ENCODE results near the gene FAM20C. TPM values are rescaled to one million over a fixed set of nuclear protein-coding genes. Genes with fewer than 3 reads are reported as not detected.

The FAM20C gene
- total RNA-seq: under 1 TPM; 0.08 to 0.19 TPM

GRCh38 chr7:191981-192649 lies at the start of gene FAM20C:
FAM20C (plus strand) TSS chr7:192571; CDS start chr7:193200, 629 bp downstream.
- Mint-ChIP-seq H3K36me3 (ENCODE audit: low read depth) (no peaks in the 10 kb centered on the region), H3K4me1 (no peaks in the 10 kb centered on the region), H3K27ac (no peak within 1 kb of the TSS), H3K27me3 (peaks cover 27% of the 10 kb centered on the region), H3K4me3 (peak within 1 kb of the TSS; percentile 61), H3K9me3 (no peaks in the 10 kb centered on the region)
- ATAC-seq (replicated peaks): peak; percentile 64

- no peak for ATAC-seq (replicated peaks)
- Mint-ChIP-seq H3K4me1 (no peaks in the 10 kb centered on the region), H3K27ac (no peak overlapping the region), H3K9me3 (no peaks in the 10 kb centered on the region), H3K27me3 (peaks cover 5% of the 10 kb centered on the region), H3K4me3 (no peak overlapping the region), H3K36me3 (ENCODE audit: low read depth) (peaks cover 9% of the 10 kb centered on the region)
Observed at GRCh38 chr7:143145-143751, 49.1 kb upstream of the FAM20C start.

GRCh38 chr7:143811-144453 lies 48.4 kb upstream of the FAM20C start:
- Mint-ChIP-seq H3K9me3 (no peaks in the 10 kb centered on the region), H3K36me3 (ENCODE audit: low read depth) (peaks cover 10% of the 10 kb centered on the region), H3K27ac (no peak overlapping the region), H3K4me3 (no peak overlapping the region), H3K27me3 (no peaks in the 10 kb centered on the region), H3K4me1 (no peaks in the 10 kb centered on the region)
- no peak for ATAC-seq (replicated peaks)

GRCh38 chr7:144454-144826 lies 47.9 kb upstream of the FAM20C start:
- Mint-ChIP-seq H3K27ac (no peak overlapping the region), H3K36me3 (ENCODE audit: low read depth) (peaks cover 15% of the 10 kb centered on the region), H3K4me3 (no peak overlapping the region), H3K4me1 (no peaks in the 10 kb centered on the region), H3K27me3 (no peaks in the 10 kb centered on the region), H3K9me3 (no peaks in the 10 kb centered on the region)
- ATAC-seq (replicated peaks): no peak

- Mint-ChIP-seq H3K27ac (no peak overlapping the region), H3K36me3 (ENCODE audit: low read depth) (peaks cover 16% of the 10 kb centered on the region), H3K4me1 (no peaks in the 10 kb centered on the region), H3K9me3 (no peaks in the 10 kb centered on the region), H3K4me3 (no peak overlapping the region), H3K27me3 (no peaks in the 10 kb centered on the region)
- ATAC-seq (replicated peaks): no peak
Observed at GRCh38 chr7:145863-146262, 46.5 kb upstream of the FAM20C start.

GRCh38 chr7:148543-148931 lies 43.8 kb upstream of the FAM20C start:
- peak overlapping the region; percentile 89 for H3K4me3 Mint-ChIP-seq
- no peaks in the 10 kb centered on the region for H3K9me3 Mint-ChIP-seq
- H3K4me1 Mint-ChIP-seq: no peaks in the 10 kb centered on the region
- no peaks in the 10 kb centered on the region for H3K27me3 Mint-ChIP-seq
- peak overlapping the region; percentile 98 for H3K27ac Mint-ChIP-seq
- peaks cover 16% of the 10 kb centered on the region for H3K36me3 Mint-ChIP-seq (ENCODE audit: low read depth)
- no peak for ATAC-seq (replicated peaks)

- Mint-ChIP-seq H3K9me3 (no peaks in the 10 kb centered on the region), H3K36me3 (ENCODE audit: low read depth) (peaks cover 16% of the 10 kb centered on the region), H3K27ac (peak overlapping the region; percentile 98), H3K27me3 (no peaks in the 10 kb centered on the region), H3K4me3 (peak overlapping the region; percentile 89), H3K4me1 (no peaks in the 10 kb centered on the region)
- peak; percentile 98 for ATAC-seq (replicated peaks)
Observed at GRCh38 chr7:148932-149790, 43.2 kb upstream of the FAM20C start.

- Mint-ChIP-seq H3K27ac (peak overlapping the region; percentile 98), H3K9me3 (no peaks in the 10 kb centered on the region), H3K4me3 (peak overlapping the region; percentile 89), H3K36me3 (ENCODE audit: low read depth) (peaks cover 11% of the 10 kb centered on the region), H3K4me1 (no peaks in the 10 kb centered on the region), H3K27me3 (no peaks in the 10 kb centered on the region)
- peak; percentile 17 for ATAC-seq (replicated peaks)
Observed at GRCh38 chr7:149791-150636, 42.4 kb upstream of the FAM20C start.

- peak overlapping the region; percentile 89 for H3K4me3 Mint-ChIP-seq
- H3K36me3 Mint-ChIP-seq (ENCODE audit: low read depth): peaks cover 7% of the 10 kb centered on the region
- peak overlapping the region; percentile 98 for H3K27ac Mint-ChIP-seq
- ATAC-seq (replicated peaks): no peak
- no peaks in the 10 kb centered on the region for H3K4me1 Mint-ChIP-seq
- H3K9me3 Mint-ChIP-seq: no peaks in the 10 kb centered on the region
- H3K27me3 Mint-ChIP-seq: no peaks in the 10 kb centered on the region
Observed at GRCh38 chr7:150811-151221, 41.6 kb upstream of the FAM20C start.

- Mint-ChIP-seq H3K4me1 (no peaks in the 10 kb centered on the region), H3K36me3 (ENCODE audit: low read depth) (peaks cover 7% of the 10 kb centered on the region), H3K27ac (no peak overlapping the region), H3K9me3 (no peaks in the 10 kb centered on the region), H3K4me3 (peak overlapping the region; percentile 19), H3K27me3 (no peaks in the 10 kb centered on the region)
- no peak for ATAC-seq (replicated peaks)
Observed at GRCh38 chr7:151346-152050, 40.9 kb upstream of the FAM20C start.

GRCh38 chr7:152702-153391 lies 39.5 kb upstream of the FAM20C start:
- H3K27me3 Mint-ChIP-seq: no peaks in the 10 kb centered on the region
- H3K4me3 Mint-ChIP-seq: no peak overlapping the region
- H3K9me3 Mint-ChIP-seq: no peaks in the 10 kb centered on the region
- no peak for ATAC-seq (replicated peaks)
- no peak overlapping the region for H3K27ac Mint-ChIP-seq
- H3K36me3 Mint-ChIP-seq (ENCODE audit: low read depth): peaks cover 7% of the 10 kb centered on the region
- no peaks in the 10 kb centered on the region for H3K4me1 Mint-ChIP-seq

- H3K27me3 Mint-ChIP-seq: no peaks in the 10 kb centered on the region
- peaks cover 7% of the 10 kb centered on the region for H3K36me3 Mint-ChIP-seq (ENCODE audit: low read depth)
- H3K27ac Mint-ChIP-seq: no peak overlapping the region
- H3K9me3 Mint-ChIP-seq: no peaks in the 10 kb centered on the region
- no peak for ATAC-seq (replicated peaks)
- H3K4me1 Mint-ChIP-seq: no peaks in the 10 kb centered on the region
- no peak overlapping the region for H3K4me3 Mint-ChIP-seq
Observed at GRCh38 chr7:153604-154003, 38.8 kb upstream of the FAM20C start.

All from activated T-helper 17 cell treated with anti-CD3 and anti-CD28 coated beads, Interleukin-2, amount 50 U/mL, for 72 hours (primary cell).